ENCODE data around the gene SARM1.
"Not testable (repeated sequence)": the region's sequence is repeated elsewhere in the genome, so short reads cannot be mapped to it uniquely, and the experiment has no call there.

Gene SARM1

GRCh38 chr17:28371245-28372202, at the start of gene SARM1:
TSS of gene SARM1 (plus strand) at chr17:28371694. CDS start at chr17:28372033, 339 bp downstream.
- in situ Hi-C loops (cut with MboI; ENCODE audit: low sequenced_read_pairs): no loop called here

GRCh38 chr17:28324267-28324745, 47.2 kb upstream of the SARM1 start:
- in situ Hi-C loops (cut with MboI; ENCODE audit: low sequenced_read_pairs): no loop called here

- in situ Hi-C loops (cut with MboI; ENCODE audit: low sequenced_read_pairs): no loop called here
These were observed 46.7 kb upstream of the SARM1 start for GRCh38 chr17:28324781-28325180.

- in situ Hi-C loops (cut with MboI; ENCODE audit: low sequenced_read_pairs): no loop called here
These were observed 46.3 kb upstream of the SARM1 start for GRCh38 chr17:28325211-28325610.

GRCh38 chr17:28326114-28326513, 45.4 kb upstream of the SARM1 start:
- in situ Hi-C loops (cut with MboI; ENCODE audit: low sequenced_read_pairs): no loop called here

- in situ Hi-C loops (cut with MboI; ENCODE audit: low sequenced_read_pairs): no loop called here
These were observed 44.4 kb upstream of the SARM1 start for GRCh38 chr17:28327031-28327607.

GRCh38 chr17:28327709-28328108, 43.8 kb upstream of the SARM1 start:
- in situ Hi-C loops (cut with MboI; ENCODE audit: low sequenced_read_pairs): no loop called here

GRCh38 chr17:28328325-28328724, 43.2 kb upstream of the SARM1 start:
- in situ Hi-C loops (cut with MboI; ENCODE audit: low sequenced_read_pairs): no loop called here

GRCh38 chr17:28330671-28331070, 40.8 kb upstream of the SARM1 start:
- in situ Hi-C loops (cut with MboI; ENCODE audit: low sequenced_read_pairs): no loop called here

GRCh38 chr17:28331891-28332420, 39.5 kb upstream of the SARM1 start:
- in situ Hi-C loops (cut with MboI; ENCODE audit: low sequenced_read_pairs): no loop called here

- in situ Hi-C loops (cut with MboI; ENCODE audit: low sequenced_read_pairs): no loop called here
These were observed 38.3 kb upstream of the SARM1 start for GRCh38 chr17:28333083-28333746.

- in situ Hi-C loops (cut with MboI; ENCODE audit: low sequenced_read_pairs): no loop called here
These were observed 37.3 kb upstream of the SARM1 start for GRCh38 chr17:28334171-28334570.

GRCh38 chr17:28334666-28335200, 36.8 kb upstream of the SARM1 start:
- in situ Hi-C loops (cut with MboI; ENCODE audit: low sequenced_read_pairs): no loop called here

GRCh38 chr17:28335201-28335958, 36.1 kb upstream of the SARM1 start, which contains the start of the genes IFT20 and TNFAIP1:
TSS of gene IFT20 (minus strand) at chr17:28335472. CDS start at chr17:28331985, 3,487 bp downstream.
TSS of gene TNFAIP1 (plus strand) at chr17:28335761. CDS start at chr17:28339522, 3,761 bp downstream.
- in situ Hi-C loops (cut with MboI; ENCODE audit: low sequenced_read_pairs): no loop called here

- in situ Hi-C loops (cut with MboI; ENCODE audit: low sequenced_read_pairs): no loop called here
These were observed 35.3 kb upstream of the SARM1 start for GRCh38 chr17:28335959-28336871.

GRCh38 chr17:28338056-28338768, 33.3 kb upstream of the SARM1 start:
- in situ Hi-C loops (cut with MboI; ENCODE audit: low sequenced_read_pairs): no loop called here

GRCh38 chr17:28338769-28339212, 32.7 kb upstream of the SARM1 start:
- in situ Hi-C loops (cut with MboI; ENCODE audit: low sequenced_read_pairs): not testable (repeated sequence)

- in situ Hi-C loops (cut with MboI; ENCODE audit: low sequenced_read_pairs): no loop called here
These were observed 32.1 kb upstream of the SARM1 start for GRCh38 chr17:28339431-28339830.
